Transverse colon (tissue), 4 donors: Measurements from ENCODE around the gene KIAA1328. TPM values are rescaled to one million over a fixed set of nuclear protein-coding genes. Genes with fewer than 3 reads are reported as not detected.

Experiments
- DNase-seq: peaks from one replicate; pipeline ENCODE4 v3.0.0-alpha.2; 2019
- H3K27ac ChIP-seq, 4 donors: fragments of 200-600 bp; sonication (generic); 2 replicates each; pipeline ENCODE4 v1.5.1; 2016 to 2018; ENCODE audit warnings: inconsistent platforms in 4 of 4
- H3K27me3 ChIP-seq: fragments of 200-600 bp; sonication (generic); 2 replicates; pipeline ENCODE4 v1.5.1; 2017; ENCODE audit warnings: inconsistent platforms
- H3K36me3 ChIP-seq, 4 donors: fragments of 200-600 bp; sonication (generic); 2 replicates each; pipeline ENCODE4 v1.5.1; 2017 to 2019; ENCODE audit warnings: inconsistent platforms in 4 of 4
- H3K4me1 ChIP-seq, 4 donors: fragments of 200-600 bp; sonication (generic); 2 replicates each; pipeline ENCODE4 v1.5.1; 2017 to 2020; ENCODE audit warnings: inconsistent platforms in 4 of 4
- H3K4me3 ChIP-seq, 4 donors: fragments of 200-600 bp; sonication (generic); 1 replicate in 1 of 4; 2 replicates in 3 of 4; pipeline versions ENCODE4 v1.5.1 to v1.6.1; 2017 to 2019; ENCODE audit warnings: inconsistent platforms in 4 of 4
- H3K9me3 ChIP-seq, 2 donors: fragments of 200-600 bp; sonication (generic); 2 replicates each; pipeline ENCODE4 v1.5.1; 2017 to 2019; ENCODE audit warnings: inconsistent platforms in 2 of 2
- CTCF ChIP-seq, 5 experiments: fragments of 200-600 bp in 3 of 5; fragments of 450-650 bp in 2 of 5; sonication (generic) in 3 of 5; IDR thresholded peaks; 1 replicate in 2 of 5; 2 replicates in 3 of 5; pipeline ENCODE4 v1.5.1; 2016 to 2017; ENCODE audit warnings: antibody characterized with exemption in 5 of 5, inconsistent platforms in 3 of 5, mild to moderate bottlenecking in 2 of 5, moderate library complexity in 1 of 5
- EP300 ChIP-seq: sonication (generic); formaldehyde crosslinking; IDR thresholded peaks from one replicate; pipeline ENCODE4 v1.6.1; 2017; ENCODE audit warnings: antibody characterized with exemption, low read depth
- POLR2A ChIP-seq: fragments of 450-650 bp; IDR thresholded peaks from one replicate; pipeline ENCODE4 v1.6.1; 2016; ENCODE audit warnings: antibody characterized with exemption, mild to moderate bottlenecking, moderate library complexity
- POLR2AphosphoS5 ChIP-seq, 3 donors: sonication (generic); formaldehyde crosslinking; IDR thresholded peaks; one replicate each; pipeline ENCODE4 v1.6.1; 2016; ENCODE audit warnings: antibody characterized with exemption in 3 of 3
- WGBS, 2 donors: methylation state at CpG; one replicate each; pipeline ENCODE4 v1.1.5; 2018; ENCODE audit warnings: low coverage in 1 of 2; 5-methylcytosine and 5-hydroxymethylcytosine counted together
- in situ Hi-C, 4 donors: fragments of 200-750 bp; cut with MboI; loops; one replicate each; pipeline versions ENCODE4 v1.15.0 to v1.15.1; 2017; ENCODE audit warnings: low sequenced_read_pairs in 3 of 4, low pct_ligation_motif_present in 1 of 4, low pct_unique_long_range_greater_than_20kb in 1 of 4
- intact Hi-C: fragments of 100-400 bp; cut with DNase I; formaldehyde crosslinking; loops from one replicate; pipeline ENCODE4 v1.15.1; 2023; ENCODE audit warnings: low total_unique reads
- total RNA-seq, 4 donors: library from RNA; depleted of rRNA; stranded (reverse); fragments of >200 nt; gene quantifications; one replicate each; pipeline ENCODE4 v1.1.0, GENCODE V29; 2016

KIAA1328 gene
- total RNA-seq, 4 donors from 2014 or later, result 3.6 to 14.3 (median 11.3) TPM

- H3K27me3 ChIP-seq, result peaks cover 40% of the 10 kb centered on the region
- H3K4me3 ChIP-seq, result no peak overlapping the region
- TF ChIP-seq EP300 (no peak), POLR2A (no peak), POLR2AphosphoS5 (IDR thresholded peaks at IDR 0.05) (no peak), CTCF (IDR thresholded peaks at IDR 0.05) (no peak)
- no peaks in the 10 kb centered on the region for H3K4me1 ChIP-seq
- H3K9me3 ChIP-seq, result no peaks in the 10 kb centered on the region
- no peak for DNase-seq
- H3K27ac ChIP-seq, result no peak overlapping the region
- H3K36me3 ChIP-seq, result no peaks in the 10 kb centered on the region
- 79 to 100% methylated on average over 2 to 10 of the region's 10 CpGs for WGBS, 2 donors
- in situ Hi-C loops (no loop called here), intact Hi-C loops (no loop called here)
Observed at GRCh38 chr18:37276111-37276890, 447.4 kb downstream of the KIAA1328 start.

GRCh38 chr18:37277804-37278203 lies 448.9 kb downstream of the KIAA1328 start:
- in situ Hi-C loops, result no loop called here
- intact Hi-C loops, result no loop called here
- no peaks in the 10 kb centered on the region for H3K36me3 ChIP-seq
- no peaks in the 10 kb centered on the region for H3K9me3 ChIP-seq
- TF ChIP-seq CTCF (IDR thresholded peaks at IDR 0.05), result no peak
- TF ChIP-seq POLR2A, result no peak
- no peak for DNase-seq
- WGBS, 2 donors, result 66 to 68% methylated on average over 9 to 10 of the region's 10 CpGs
- H3K4me3 ChIP-seq, result no peak overlapping the region
- H3K4me1 ChIP-seq, result no peaks in the 10 kb centered on the region
- H3K27ac ChIP-seq, result no peak overlapping the region
- H3K27me3 ChIP-seq, result peaks cover 36% of the 10 kb centered on the region

Other genes with a start within 250 kb of the KIAA1328 start
- gene TPGS2, start 125 bp upstream of the KIAA1328 start, total RNA-seq, result 100 to 1,000 TPM in 2 of 4 donors, 10 to 100 TPM in 2; 53.7 to 130 (median 95.6) TPM